Activated T-helper 1 cell treated with Interleukin-2 at 50 U/mL for 16 hours (primary cell): Measurements from ENCODE around the gene UST.
"Not testable (repeated sequence)": the region's sequence is repeated elsewhere in the genome, so short reads cannot be mapped to it uniquely, and the experiment has no call there.

Experiments used
- DNase-seq: peaks from one replicate; pipeline ENCODE4 v3.0.0-alpha.2; 2020; ENCODE audit warnings: low read depth

Gene UST

DNA sequence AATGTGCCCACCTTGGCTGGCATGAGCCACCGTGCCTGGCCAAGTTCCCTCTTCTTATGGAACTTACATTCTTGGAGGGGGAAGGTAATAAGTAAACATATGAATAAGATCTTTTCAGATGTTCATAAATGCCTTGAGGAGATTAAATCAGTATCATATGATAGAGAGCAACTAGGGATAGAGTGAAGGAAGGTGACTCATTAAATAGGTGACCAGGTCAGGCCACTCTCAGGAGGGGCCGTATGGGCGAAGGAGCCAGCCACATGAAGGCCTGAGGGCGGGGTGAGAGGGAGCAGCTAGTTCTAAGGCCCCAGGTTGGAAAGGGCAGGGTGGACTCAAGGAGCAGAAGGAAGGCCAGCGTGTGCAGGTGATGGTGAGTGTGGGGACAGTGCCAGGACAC, 91.1 kb downstream of the UST start:
- no peak for DNase-seq

DNA sequence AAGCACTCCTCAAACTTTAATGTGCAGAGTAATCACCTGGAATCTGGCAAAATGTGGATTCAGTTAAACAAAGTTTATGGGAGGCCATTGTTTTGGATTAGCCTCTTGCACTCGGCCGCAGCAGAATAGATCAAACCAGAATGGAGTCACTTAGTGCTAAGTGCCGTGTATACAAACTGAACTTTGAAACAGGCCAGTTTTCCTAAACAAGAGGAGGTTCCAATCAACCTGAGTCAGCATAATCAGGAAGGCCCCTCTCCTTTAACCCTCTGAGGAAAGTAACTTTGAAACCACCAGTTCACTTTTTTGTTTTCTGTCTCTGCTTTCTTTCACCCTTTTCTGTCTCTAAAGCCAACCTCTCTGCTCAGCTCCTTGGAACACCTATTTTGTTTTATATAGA, 92.2 kb downstream of the UST start:
- DNase-seq = no peak

DNA sequence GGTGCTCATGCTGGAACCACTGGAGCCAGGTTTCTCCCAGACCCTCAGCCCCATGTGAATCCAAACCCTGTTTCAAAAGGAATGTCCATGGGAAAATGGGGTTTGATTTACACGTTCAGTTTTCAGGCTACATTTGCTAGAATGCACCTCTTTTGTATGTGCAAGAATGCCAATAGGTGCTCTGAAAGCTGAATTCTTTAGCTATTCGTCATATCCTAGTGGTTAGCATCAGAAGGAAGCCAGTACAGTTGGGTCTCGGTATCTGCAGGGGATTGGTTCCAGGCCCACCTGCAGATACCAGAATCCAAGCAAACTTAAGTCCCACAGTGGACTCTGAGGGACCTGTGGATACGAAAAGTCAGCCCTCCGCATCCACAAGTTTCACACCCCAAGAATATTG, 93.4 kb downstream of the UST start:
- no peak for DNase-seq

DNA sequence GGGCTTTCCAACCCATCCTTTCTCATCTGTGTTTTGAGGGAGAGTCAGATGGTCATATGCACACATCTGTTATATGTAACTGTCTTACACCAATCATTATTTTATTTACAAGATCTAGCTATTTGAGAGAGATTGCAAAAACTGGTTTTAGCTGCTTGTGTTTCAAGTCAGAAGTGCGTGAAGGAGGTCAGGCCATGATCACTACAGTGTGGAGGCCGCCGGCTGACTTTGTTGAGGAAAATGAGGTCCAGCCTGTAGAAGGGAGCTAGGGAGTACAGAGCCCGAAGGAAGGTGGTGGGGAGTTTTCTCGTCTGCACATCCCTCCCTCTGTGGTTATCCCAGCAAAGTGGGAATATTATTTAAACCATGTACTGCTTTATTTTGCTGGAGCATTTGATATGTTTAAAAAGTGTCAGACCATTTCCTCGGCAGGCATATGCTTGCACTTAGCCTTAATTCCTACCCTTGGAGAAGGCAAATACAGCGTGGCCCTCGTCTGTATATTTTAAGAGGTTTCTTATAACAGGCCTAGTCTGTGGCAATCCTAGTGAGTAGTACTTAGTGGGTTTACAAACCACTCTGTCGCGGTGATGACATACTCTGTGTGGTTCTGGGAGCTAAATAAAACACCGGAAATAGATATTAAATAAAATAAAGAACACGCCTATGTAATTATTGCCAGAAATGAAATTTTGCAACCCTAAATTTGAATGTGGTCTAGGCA, 95.6 kb downstream of the UST start:
- no peak for DNase-seq

DNA sequence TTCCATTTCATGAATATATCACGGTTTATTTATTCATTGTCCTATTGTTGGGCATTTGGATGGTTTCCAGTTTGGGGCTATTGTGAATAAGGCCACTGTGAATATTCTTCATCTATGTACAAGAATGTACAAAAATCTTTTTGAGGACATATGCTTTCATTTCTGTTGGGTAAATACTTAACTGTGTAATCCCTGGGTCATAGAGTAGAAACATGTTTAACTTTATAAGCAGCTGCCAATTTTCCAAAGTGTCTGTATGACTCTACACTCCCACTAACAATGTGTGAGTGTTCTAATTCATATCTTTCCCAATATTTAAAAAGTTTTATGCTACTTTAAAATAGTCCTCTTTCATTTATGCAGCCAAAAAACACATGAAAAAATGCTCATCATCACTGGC, 98.6 kb downstream of the UST start:
- no peak for DNase-seq

DNA sequence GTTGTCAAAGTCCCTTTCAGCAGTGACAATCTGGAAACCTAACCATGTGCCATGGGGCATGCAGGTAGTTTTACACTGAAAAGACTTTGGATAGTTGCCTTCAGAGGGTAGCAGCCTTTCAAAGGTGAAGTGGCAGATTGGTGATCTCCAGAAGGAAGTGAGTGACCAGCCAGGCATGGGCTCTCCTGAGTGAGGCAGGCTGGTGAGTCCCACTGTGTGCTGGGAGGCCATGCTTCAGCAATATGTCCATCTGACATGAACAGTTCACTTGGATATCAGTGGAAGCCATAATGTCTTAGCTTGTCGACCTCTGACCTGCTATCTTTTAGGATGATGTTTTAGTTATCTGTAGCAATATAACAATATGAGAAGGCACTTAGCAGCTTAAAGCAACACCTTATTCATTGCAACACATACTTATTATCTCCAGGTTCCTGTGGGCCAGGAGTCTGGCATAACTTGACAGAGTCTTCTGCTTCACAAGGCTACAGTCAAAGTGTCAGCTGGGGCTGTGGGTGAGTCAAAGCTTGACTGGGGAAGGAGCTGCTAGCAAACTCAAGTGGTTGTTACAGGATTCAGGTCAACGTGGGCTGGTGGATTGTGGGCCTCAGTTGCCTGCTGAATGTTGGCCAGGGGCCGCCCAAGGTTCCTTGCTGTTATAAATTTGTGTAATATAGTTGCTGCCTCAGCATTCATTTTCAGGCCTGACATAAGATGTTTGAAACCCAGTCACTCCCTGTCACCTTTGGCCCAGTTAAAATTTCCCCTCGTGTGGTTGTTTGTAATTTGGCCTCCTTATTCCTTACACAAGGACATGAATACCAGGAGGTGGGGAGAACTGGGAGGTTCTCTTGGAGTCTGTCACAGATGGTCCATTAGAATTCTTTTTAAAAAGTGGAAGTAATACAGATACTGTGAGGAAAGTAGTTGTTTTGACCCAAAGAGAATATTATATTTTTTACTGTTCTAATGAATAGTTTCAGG, 100.2 kb downstream of the UST start:
- DNase-seq = no peak

DNA sequence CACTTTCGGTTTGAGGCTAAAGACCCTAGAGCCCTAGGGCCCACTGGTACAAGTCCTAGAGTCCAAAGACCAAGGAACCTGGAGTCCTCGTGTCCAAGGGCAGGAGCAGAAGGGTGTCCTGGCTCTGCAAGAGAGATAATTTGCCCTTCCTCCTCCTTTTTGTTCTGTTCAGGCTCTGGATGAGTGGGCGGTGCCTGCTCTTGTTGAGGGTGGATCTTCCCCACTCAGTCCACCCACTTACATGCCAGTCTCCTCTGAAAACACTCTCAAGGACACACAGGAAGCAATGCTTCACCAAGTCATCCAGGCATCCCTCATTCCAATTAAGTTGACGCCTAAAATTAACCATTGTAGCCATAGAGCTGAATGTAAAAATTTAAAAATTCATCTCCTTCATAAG, 102.1 kb downstream of the UST start:
- DNase-seq = no peak

DNA sequence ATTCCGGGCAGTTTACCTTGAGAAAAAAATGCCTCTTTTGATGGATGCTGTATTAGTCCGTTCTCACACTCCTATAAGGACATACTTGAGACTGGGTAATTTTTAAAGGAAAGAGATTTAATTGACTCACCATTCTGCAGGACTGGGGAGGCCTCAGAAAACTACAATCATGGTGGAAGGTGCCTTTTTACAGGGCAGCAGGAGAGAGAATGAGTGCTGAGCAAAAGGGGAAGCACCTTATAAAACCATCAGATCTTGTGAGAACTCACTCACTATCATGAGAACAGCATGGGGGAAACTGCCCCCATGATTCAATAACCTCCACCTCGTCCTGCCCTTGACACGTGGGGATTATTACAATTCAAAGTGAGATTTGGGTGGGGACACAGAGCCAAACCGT, 102.6 kb downstream of the UST start:
- not testable (repeated sequence) for DNase-seq

DNA sequence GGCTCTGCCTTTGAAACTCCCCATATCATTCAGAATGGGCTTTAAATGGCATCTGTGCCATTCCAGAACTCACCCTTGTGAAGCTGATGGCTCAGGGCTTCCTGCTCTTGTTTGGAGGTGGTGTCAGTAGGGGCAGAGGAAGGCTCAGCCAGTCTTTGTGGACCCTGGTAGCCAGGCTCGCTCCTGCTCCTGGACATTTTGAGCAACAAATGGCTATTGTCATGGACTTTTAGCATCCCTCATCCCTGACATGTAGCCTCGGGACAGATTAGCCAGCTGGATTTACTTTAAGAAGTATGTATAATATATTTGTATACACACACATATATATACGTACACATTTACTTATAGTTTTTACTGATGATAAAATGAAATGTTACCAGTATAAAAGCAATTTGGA, 104.1 kb downstream of the UST start:
- no peak for DNase-seq

DNA sequence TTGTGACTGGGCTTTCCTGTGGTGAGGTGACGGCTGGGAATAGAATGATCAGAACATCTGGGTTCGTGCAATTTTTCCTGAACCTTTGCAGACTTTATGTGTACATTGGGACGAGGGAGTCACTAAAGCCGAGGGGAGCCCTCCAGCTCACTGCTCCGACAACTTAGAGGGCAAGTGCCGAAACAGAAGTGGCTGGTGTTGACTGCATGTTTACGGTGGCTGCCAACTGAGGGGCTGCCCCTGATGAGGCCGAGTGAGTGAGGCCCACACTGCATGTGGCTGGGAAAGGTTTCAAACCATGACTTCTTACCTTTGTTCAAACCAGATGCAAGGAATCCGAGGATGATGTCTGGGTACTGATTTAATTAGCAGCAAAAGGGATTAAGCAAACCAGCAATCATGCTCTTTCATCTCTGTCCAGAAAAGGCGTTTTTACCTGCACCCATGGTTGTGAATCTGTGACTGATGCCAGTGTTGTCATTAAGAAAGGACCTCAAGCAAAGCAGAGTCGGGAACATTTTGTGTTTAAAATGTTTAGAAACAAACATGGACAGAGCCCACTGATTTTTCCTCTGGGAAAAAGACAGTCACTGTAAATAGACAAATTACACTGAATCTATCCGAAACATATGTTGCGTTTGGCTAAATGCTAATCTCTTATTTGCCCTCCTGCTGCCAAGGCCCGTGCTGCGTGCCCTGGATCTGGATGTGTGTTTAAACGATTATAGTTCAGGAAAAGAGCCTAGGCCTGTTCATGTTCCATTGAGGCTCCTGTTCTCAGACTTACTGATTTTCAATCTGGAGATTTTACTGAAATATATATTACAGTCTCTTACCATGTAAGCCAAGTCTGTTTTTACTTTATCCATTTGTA, 105.1 kb downstream of the UST start:
- DNase-seq = no peak

DNA sequence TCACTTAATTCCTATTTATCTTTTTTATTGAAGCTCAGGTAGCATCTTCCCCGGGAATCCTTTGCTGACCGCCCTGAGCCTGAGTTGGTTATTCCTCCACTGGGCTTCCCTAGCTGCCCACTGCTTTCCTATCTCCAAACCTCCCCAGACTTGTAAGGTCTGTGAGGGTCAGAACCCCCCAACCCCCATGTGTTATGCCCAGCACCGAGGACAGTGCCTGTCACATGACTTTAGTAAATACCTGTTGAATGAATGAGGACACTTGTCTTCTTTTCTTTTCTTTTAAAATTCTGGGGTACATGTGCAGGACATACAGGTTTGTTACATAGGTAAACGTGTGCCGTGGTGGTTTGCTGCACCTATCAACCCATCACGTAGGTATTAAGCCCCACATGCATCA, 105.9 kb downstream of the UST start:
- no peak for DNase-seq

DNA sequence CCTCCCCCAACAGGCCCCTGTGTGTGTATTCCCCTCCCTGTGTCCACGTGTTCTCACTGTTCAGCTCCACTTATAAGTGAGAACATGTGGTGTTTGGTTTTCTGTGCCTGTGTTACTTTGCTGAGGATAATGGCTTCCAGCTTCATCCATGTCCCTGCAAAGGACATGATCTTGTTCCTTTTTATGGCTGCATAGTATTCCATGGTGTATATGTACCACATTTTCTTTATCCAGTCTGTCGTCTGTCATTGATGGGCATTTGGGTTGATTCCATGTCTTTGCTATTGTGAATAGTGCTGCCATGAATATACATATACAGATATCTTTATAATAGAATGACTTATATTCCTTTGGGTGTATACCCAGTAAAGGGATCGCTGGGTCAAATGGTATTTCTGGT, 106.3 kb downstream of the UST start:
- DNase-seq = not testable (repeated sequence)

DNA sequence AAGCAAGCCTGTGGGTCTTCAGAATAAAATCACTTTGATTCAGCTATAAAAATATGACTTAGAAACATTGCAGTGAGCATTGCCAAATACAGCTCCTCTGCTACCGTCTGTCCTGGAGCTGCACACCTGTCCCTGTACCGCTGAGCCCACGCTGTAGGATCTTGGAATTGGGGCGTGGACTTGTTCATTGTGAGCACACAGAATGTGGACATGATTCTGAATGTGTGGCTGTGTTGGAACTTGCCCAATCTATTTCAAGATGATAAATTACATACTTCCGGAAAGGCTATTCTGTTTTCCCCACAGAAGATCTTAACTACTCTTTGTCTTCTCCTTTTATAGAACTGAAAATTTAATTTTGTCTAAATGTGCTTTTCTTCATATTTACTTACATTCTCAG, 107.3 kb downstream of the UST start:
- DNase-seq = no peak

DNA sequence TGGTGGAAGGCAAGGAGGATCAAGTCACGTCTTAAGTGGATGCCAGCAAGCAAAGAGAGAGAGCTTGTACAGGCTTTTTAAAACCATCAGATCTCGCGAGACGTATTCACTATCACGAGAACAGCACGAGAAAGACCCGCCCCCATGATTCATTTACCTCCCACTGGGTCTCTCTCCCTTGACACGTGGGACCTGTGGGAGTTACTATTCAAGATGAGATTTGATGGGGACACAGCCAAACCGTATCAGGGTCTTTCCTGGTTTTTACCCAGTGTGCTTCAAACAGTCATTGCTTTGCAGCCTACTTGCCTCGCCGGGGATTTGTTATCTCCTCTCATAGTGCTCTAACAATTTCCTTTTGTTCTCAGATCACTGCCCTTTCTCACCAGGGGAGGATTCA, 108.2 kb downstream of the UST start:
- DNase-seq = no peak

DNA sequence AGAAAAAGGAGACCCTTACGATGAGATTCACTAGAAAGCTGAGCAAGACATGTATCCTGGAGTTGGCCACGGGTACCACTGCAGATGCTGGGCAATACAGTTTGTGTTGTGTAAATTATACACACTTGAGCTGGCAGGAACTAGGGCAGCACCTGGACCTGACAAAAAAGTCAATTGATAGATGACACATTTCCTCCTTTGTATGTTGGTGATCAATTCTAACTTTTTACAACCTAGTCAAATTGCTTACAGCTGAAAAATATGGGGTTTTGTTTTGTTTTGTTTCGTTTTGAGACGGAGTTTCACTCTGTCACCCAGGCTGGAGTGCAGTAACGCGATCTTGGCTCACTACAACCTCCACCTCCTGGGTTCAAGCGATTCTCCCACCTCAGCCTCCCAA, 108.9 kb downstream of the UST start:
- no peak for DNase-seq

DNA sequence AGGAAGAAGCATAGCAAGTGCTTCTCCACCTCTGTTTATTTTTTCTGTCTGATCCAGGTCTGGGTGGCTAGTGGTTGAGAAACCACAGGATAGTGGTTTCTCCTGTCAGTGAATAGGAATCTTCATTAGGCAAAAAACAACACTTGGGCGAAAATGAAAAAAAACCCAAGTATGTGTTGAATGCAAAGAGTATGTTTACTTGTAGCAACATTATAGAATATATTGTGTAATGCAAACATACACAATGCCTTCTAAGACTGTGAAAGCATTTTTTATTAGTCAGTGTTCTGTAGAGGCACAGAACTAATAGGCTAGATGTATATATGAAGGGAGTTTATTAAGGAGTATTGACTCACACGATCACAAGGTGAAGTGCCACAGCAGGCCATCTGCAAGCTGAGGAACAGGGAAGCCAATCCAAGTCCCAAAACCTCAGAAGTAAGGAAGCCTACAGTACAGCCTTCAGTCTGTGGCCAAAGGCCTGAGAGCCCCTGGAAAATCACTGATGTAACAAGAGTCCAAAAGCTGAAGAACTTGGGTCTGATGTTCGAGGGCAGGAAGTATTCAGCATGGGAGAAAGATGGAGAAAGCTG, 111.1 kb downstream of the UST start:
- no peak for DNase-seq

DNA sequence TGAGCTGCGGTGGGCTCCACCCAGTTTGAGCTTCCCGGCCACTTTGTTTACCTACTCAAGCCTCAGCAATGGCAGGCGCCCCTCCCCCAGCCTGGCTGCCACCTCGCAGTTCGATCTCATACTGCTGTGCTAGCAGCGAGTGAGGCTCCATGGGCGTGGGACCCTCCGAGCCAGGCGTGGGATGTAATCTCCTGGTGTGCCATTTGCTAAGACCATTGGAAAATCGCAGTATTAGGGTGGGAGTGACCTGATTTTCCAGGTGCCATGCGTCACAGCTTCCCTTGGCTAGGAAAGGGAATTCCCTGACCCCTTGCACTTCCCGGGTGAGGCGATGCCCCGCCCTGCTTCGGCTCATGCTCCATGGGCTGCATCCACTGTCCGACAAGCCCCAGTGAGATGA, 117.3 kb downstream of the UST start:
- not testable (repeated sequence) for DNase-seq

DNA sequence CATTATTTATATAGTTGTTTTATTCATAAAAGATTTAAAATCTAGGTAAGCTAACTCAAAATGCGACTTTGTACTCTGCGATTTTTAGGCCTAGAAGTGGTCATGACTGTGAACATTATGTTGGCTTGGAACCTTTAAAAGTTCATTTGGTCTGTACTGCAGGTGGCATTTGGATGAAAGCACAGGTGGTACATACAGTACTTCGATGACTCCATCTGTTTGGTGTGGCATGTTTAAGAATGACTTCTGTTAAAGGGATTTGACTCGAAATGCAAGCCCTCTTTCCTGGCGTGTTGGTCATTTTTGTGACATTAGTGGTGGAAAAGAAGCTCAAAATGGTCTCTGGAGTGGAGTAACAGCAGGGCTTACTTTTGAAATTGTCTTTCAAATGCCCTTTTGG, 118.1 kb downstream of the UST start:
- no peak for DNase-seq

DNA sequence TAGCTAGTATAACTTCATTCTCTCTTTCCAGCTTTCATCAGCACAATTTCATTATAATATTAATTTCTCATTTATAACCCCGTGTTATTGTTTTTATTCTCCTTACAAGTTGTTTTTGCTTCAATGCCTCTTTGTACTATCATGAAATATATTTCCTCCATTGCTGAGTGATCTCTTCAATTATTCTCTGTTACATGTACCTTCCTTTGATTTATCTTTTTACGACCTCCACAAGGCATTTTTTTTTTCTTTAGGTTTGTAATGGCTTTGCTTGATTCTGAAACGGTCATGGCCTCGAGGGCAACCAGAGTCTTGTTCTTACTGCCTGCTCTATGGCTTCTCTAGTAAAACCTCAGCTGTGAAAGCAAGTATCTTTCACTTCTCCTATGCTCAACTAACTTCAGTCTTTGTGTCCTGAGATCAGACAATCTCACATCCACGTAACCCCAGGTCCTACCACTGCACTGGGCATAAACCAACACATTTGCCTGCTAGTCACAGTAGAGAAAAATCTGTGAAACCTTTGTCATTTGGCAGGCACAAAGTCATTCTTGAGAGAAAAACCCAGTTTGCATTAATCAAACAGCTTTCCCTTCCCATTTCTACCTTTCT, 119.9 kb downstream of the UST start:
- no peak for DNase-seq

DNA sequence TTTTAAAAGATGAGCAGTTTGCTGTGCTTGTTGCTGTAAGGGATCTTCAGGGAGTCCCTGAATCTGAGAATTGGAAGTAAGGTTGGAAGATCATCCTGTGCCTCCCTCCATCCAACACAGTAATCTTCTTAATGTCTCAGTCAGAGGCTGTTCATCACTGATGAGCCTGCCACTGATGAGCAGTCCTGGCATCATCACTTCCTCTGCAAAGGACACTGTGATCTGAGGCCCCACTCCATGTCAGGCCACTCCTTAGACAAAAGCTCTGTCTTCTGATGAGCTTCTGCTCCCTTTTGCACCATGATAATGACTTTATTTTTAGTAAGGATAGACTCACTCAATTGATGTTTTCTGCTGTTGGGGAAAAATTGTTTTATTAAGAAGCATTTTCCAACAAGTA, 121.0 kb downstream of the UST start:
- no peak for DNase-seq

DNA sequence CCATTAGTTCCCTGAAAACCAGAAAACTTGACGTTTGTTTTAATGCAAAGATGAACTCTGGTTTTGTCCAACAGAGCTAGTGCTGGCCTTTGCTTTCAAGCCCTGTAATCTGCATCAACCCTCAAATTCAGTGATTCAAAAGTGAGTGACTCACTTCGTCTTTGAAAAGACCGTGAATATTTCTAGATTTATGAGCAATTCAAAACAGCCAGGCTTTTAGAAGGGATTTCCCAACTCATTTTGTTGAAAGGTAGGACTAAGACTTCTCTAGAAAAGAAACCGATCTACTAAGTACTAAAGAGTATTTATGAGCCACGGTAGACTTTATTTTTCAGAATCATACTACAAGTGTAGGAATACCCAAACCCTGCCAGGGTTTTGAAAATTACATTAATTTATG, 121.5 kb downstream of the UST start:
- DNase-seq = no peak

DNA sequence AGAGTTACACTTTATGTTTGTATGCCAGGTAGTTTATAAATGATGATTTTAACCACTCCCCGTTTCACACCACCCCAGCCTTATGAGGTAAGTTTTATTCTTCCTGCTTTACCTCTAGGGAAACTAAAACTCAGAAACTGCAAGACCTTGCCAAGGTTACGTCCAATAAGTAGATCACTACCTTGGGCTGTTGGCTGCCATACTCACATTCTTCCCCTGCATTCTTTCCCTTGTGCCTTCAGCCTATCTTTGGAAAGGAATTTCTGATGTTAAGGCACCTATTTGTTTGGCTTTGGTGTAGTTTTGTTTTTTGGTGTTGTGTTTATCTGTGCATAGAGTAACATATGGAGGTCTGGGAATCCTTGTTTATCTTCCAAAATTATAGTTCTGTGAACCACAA, 122.1 kb downstream of the UST start:
- no peak for DNase-seq
